GDM1 (cell line): ENCODE data around the gene ABCC1.

Source experiments
- DNase-seq: peaks from one replicate; lab custom pipeline; 2025; lab: John Stamatoyannopoulos, UW

ABCC1 gene

DNA sequence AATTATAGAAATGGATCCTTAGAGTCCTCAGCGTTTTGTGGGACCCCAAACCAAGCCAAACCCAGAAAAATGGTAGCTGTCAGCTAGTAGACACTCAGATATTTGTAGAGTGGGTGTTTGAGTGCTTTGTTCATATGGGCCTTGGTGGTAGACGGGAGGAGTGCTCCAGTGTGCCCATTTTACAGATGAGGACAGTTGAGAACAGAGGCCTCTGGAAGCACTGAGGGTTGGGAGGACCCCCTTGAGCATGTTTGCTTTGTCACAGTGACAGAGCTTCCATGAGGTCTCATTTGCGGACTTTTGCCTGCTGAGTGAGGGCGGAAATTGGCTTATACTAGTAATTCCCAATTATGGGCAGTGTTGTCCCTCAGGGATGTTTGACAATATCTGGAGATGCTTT is 162.2 kb downstream of the ABCC1 start:
- no peak for DNase-seq

DNA sequence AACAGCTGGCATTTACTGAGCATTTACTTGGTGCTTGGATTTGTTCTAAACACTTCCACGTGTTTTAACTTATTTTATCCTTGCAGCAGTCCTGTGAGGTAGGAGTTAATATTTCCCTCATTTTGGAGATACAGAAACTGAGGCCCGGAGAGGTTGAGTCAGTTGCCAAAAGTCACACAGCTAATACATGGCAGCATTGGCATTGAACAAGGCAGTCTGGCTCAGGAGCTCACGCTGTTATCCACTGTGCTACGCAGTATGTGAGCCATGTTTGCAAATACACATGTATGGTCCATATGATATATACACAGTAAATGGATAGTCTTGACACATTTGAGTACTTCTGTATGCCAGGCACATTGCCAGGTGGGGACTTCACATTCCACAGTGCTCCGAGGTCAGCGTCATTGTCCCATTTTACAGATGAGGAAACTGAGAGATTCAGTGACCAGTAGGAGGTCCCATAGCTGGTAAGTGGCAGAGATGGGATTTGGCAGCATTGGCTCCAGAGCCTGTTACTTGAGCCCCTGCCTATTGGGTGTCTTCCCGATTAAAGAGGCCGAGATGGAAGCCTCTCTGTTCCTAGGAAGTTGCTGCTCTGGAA is 163.1 kb downstream of the ABCC1 start:
- DNase-seq = no peak

DNA sequence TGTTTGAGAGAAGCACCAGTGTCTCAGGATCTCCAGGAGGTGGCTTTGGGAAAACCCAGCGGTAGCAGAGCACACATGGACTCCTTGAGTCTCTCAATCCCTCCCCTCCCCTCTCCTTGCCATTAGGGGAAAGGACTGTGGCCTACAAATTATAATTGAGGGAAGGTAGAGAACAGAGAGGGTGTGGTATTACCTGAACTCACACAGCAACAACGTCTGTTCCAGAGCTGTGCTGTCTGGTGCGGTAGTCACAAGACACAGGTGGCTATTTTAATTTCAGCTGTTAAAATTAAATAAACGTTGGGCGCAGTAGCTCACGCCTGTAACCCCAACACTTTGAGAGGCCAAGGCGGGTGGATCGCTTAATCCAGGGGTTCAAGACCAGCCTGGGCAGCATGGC is 163.7 kb downstream of the ABCC1 start:
- DNase-seq = no peak

DNA sequence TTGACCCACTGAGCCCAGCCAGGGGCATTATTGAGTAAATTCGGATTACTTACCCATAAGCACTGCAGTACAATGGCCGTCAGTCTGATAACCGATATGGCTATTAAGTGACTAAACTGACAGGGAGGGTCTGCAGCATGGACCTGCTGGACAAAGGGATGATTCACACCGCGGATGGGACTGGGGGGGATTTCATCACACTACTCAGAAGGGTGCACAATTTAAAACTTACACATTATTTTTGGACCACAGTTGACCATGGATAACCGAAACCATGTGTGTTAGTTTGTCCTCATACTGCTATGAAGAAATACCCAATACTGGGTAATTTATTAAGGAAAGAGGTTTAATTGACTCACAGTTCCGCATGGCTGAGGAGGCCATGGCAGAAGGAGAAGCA is 167.4 kb downstream of the ABCC1 start:
- DNase-seq = no peak

DNA sequence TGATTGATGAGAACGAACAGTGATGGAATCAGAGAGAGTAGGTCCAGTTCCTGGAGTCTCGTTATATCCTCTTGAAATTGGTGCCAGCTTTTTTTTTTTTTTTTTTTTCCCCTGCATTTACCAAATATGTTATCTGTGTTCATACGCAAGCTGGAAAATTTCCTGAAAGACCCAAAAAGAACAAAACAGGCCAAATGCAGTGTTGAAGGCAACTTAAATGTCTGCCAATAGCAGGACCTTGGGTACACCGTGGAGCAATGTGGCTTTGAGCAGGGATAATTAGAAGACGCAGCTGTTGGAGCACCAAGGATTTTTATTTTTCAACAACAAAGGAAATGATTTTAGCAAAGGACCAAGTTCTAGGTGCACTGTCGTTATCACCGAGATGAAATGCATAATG is 168.9 kb downstream of the ABCC1 start:
- DNase-seq = no peak

DNA sequence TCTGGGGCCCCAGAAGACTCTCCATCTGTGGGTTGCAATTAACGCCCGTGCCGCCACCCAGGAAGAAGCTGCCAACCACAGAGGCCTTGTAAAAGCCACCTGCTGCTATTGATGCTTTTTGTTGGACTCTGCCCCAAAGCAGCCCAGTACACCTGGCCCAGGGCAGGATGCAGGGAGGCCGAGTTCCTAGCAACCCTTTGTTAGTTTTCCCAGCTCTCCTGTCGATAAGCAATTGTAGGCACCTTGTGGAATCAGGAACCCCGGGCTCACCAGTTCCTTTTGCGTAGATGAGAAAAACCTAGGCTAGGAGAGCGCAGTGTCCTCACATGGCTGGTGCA is 170.6 kb downstream of the ABCC1 start:
- DNase-seq = no peak

DNA sequence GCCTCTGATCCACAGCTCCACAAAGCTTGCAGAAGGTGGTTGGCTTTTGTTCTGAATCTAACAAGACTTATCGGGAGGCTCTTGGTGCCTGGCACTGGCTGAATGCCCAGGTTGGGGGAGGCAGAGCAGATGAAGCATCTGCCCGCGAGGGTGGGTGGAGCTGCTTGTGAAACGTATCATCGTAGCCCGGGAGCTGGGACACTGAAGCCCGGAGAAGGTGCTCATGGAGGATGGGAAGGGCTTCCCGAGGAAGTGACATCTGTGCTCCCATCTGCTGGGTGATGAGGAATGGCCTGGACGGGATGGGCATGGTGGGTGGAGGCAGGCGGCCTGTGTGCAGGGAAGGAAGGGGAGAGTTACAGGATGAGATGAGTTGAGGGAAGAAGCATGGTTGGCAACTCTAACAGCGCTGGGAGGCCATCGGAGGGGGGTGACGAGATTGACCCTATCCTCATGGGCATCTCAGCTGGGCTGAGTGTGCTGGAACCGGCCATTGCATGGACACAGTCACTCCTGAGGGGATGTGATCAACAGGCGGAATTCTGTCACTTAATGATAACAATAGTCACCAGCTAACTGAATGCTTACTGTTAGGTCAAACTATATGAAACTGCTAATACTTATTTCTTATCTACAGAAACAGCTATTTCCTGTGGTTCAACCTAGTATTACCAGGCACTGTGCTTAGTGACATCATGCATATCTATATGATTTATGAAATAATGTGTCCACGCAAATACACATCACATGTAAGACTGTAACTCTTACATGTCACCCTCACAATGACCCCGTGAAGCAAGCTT is 171.2 kb downstream of the ABCC1 start:
- peak; percentile 78 for DNase-seq

DNA sequence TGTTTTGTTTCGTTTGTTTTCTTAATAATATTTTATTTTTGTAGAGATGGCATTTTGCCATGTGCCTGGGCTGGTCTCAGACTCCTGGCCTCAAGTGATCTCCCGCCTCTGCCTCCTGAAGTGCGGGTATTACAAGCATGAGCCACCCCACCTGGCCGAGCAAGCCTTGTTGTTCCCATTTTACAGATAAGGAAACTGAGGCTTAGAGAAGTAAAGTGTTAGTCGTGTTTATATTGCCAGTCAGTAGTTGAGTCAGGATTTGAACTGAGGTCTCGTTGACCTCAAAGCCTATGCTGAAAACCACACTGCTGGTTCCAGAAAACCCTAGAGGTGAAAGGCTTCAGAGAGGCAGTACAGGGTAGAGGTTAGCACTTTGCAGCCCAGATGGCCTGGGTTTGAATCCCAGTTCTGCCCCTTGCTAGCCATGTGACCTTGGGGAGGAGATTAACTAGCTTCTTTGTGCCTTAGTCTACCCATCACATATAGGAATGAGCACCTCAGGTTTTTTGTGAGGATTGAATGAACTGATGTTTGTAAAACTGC is 171.8 kb downstream of the ABCC1 start:
- DNase-seq = no peak

DNA sequence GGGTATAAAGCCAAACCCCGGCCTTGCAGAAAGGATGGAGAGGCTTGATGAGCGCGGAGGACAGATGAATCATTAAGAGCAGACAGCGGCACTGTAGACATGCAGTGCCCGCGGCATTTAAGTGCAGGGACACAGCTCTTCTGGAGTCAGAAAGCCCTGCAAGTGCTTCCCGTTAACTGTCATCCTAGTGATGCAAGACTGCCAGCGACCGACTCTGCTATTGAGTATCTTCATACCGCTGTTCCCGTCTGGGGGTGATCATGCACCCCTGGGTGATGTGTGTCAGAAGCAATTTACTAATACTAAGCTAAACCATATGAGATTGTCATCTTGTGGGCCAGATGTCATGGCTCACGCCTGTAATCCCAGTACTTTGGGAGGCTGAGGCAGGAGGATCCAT is 172.8 kb downstream of the ABCC1 start:
- DNase-seq = no peak

DNA sequence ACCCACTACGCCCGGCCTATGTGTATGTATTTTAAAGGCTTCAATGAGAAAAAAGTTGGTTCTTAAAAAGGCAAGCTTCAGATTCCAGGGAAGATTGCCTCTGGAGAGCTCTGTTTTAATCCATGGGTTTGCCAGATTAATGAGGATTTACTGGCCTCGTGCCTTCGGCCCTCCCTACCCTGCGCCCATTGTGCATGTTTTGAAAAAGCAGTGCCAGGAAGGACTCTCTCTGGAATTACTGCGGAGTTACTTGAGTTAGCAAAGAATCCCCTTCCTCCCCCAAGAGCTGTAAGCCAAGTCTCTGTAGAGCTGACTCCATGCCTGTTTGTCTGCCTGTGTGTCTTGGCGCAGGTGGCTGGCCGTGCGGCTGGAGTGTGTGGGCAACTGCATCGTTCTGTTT is 175.0 kb downstream of the ABCC1 start:
- DNase-seq = no peak

DNA sequence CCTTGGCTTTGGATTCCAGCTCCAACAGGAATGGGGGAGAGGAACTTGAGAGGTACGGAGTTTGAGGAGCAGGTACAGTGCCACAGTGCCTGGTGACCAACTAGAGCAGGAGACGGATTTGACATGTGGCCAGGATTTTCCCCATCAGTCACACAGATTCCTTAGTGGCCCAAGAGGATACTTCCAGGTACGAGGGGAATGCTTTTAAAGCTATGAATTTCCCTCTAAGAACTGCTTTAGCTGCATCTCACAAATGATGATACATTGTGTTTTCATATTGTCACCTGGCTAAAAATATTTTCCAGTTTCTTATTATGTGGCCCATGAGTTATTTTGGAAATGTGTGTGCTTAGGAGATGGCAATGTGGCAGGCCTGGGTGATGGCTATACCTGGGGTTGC is 175.6 kb downstream of the ABCC1 start:
- DNase-seq = no peak

DNA sequence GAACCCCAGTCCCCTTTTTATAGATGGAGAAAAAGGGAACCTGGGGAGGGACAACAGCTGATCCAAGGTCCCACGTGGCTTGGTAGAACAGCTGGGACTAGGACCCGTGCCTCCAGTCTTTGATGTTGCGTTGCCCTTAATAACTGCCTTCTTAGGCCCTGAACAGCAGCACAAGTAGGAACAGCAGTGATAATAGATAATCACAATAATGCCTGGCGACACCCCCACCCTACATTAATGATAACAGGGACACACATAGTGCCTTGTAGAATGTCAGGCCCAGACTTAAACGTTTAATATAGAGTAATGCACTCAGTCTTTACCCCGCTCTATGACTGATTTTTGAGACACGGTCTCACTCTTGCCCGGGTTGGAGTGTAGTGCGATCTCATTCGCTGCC is 177.5 kb downstream of the ABCC1 start:
- no peak for DNase-seq

DNA sequence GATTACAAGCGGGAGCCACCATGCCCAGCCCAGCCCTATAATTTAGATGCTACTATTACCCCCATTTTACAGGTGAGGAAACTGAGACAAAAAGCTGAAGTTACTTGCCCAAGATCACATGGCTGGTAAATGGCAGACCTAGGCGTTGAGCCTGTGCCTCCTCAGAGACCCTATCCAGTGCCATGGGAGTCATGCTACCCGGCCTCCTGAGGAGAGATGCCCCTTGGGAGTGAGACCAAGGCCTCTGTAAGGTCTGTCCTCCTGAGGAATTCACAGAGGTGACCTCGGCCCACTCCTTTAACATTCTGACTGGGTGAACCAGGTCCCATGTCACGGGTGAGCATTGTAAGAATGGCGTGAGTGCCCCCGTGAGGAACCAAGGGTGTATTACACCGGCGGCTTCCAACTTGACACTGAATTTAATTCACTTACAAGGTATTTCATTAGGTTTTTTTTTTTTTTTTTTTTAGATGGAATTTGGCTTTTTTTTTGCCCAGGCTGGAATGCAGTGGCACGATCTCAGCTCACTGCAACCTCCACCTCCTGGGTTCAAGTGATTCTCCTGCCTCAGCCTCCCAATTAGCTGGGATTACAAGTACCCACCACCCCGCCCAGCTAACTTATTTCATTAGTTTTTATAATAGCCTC is 178.2 kb downstream of the ABCC1 start:
- peak; percentile 74 for DNase-seq

DNA sequence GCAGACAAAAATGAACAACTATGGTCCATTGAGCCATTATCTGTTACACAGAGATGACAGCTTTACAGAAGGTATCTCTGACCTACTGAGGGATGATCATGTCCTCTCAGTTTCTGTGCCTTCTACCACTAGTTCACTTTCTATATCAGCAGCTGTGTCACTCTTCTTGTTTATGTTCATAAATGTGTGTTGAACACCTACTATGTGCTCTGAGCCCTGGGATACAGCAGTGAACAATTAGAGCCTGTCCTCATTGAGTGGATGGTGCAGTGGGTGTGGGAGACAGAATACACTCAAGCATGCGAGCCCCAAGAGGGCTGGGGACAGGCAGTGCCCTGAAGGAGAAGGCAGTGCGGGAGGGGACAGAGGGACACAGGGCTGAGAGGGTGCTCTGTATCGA is 181.8 kb downstream of the ABCC1 start:
- no peak for DNase-seq

DNA sequence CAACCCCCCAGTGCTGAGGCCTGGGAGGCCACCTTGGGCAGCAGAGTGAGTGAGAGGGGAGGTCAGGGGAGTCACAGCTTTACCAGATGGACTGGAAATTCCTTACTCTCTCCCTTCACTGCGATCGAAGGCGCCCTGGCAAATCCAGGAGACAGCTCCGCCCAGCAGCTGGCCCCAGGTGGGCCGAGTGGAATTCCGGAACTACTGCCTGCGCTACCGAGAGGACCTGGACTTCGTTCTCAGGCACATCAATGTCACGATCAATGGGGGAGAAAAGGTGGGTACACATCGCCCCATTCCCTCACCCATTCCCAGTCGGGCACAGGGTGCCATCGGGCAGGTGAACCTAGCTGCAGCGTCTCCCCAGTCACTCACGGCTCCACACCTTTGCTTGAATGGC is 182.2 kb downstream of the ABCC1 start:
- no peak for DNase-seq

DNA sequence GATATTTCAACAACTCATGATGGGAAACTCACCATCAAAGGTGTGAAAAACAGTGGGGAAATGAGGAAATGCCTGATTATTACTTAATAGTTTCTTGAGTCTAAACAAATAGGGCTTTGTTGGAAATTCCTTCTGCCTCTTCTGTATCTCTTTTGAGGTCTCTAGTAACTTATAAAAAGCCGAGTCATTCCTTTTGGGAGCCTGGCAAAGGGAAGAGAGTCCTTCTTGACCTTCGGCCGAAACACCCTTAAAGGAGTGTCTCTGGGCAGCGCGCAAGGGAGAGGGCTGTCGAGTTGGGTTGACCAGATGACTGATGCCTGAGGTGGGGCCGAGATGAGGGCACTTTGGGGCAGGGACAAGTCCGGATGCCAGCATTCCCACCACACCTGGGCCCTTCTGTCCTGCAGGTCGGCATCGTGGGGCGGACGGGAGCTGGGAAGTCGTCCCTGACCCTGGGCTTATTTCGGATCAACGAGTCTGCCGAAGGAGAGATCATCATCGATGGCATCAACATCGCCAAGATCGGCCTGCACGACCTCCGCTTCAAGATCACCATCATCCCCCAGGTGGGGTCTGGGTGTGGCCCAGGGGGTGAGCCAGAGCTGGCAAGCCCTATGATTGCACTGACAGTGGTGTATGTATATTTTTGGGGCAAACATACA is 184.7 kb downstream of the ABCC1 start:
- DNase-seq = no peak

DNA sequence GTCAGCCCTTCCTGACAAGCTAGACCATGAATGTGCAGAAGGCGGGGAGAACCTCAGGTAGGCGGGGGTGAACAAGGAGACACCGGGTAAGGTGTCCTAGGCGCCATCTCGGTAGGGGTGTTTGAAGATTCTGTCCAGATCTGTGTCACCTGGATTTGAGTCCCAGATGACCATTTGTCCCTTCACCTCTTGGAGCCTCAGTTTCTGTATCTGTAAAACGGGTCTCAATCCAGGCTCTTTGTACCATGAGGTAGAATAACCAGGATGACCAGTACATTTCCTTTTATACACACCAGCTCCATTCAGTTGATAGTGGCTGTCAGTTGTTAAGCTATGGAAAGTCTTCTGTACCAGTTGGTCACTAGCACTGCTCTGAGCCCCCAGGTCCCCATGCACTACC is 187.2 kb downstream of the ABCC1 start:
- DNase-seq = no peak

DNA sequence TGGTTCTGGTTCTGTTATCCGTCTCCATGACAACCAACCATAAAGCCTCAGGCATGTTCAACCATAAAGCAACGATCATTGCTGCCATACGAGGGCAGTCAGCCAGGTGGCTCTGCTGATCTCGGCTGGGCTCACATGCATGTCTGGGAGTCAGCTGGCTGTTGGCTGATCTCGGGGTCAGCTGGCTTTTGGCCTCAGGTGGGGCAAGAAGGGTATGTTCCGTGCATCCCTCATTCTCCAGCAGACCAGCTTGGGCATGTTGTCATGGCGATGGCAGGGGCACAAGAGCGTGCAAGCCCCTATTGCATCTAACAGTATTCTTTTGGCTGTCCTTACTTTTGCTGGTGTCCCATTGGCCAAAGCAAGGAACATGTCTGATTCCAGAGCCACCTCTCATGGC is 187.7 kb downstream of the ABCC1 start:
- no peak for DNase-seq

DNA sequence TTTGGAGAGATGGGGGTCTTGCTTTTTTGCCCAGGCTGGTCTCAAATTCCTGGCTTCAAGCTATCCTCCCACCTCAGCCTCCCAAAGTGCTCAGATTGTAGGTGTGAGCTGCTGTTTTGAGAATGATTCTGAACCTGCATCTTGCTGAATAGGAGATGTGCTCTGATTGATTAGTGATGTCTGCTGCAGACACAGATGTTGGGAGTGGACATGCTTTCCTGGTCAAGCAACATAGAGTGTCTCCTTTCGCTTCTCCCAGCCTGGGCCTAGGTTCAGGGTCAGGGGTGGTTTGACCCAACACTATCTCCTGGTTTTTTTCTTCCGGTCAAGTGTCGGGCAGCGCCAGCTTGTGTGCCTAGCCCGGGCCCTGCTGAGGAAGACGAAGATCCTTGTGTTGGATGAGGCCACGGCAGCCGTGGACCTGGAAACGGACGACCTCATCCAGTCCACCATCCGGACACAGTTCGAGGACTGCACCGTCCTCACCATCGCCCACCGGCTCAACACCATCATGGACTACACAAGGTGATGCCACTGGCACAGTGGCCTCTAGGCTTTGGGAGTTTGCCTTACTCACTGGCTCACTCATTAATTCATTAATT is 188.7 kb downstream of the ABCC1 start:
- DNase-seq = no peak

DNA sequence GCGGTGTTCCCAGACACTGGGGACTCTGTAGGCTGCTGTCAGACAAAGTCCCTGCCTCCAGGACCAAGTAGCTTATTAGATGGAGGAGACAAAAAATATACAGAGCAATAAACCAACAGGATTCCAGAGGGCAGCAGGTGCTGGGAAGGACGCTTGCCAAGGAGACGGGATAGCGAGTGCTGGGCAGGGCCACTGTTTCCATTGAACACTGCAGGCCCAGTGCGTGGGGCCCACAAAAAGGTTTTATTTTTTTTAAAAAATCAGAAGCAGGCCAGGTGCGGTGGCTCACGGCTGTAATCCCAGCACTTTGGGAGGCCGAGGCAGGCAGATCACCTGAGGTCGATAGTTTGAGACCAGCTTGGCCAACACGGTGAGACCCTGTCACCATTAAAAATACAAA is 189.6 kb downstream of the ABCC1 start:
- DNase-seq = no peak

DNA sequence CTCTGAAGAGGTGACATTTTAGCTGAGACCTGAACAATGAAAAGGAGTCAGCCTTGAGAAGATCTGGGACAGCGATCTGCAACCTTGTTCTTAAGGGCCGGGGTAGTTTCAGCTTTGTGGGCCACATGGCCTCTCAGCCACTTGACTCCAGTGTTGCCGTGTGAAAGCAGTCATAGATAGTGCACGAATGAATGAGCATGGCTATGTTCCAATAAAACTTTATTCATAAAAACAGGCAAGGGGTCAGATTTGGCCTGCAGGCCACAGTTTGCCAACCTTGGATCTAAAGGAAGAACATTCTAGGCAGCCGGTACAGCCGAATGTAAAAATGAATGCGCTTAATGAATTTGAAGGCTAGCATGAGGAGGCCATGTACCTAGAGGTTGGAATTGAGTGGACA is 190.4 kb downstream of the ABCC1 start:
- no peak for DNase-seq

DNA sequence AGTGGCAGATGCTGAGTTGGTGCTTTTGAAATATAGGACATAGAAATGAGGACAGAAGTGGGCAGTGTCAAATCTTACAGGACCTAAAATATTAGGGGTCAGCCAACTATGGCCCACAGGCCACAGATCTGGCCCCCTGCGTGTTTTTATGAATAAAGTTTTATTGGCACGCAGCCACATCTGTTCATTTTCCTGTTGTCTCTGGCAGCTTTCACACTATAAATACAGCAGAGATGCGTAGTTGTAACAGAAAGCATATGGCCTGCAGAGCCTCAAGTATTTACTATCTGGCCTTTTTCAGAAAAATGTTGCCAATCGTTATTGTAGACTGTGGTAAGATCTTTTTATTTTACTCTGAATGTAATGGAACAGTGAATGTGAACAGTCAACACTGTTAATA is 191.1 kb downstream of the ABCC1 start:
- no peak for DNase-seq
